GM18951 (cell line): ENCODE data around the gene OR6B1.
"Not testable (repeated sequence)": the region's sequence is repeated elsewhere in the genome, so short reads cannot be mapped to it uniquely, and the experiment has no call there.

Experiments used
- POLR2A ChIP-seq: IDR thresholded peaks from 4 replicates; pipeline ENCODE4 v1.6.1; 2011; ENCODE audit warnings: mild to moderate bottlenecking; ENCODE audit not compliant: insufficient read length, insufficient read depth; ENCODE audit errors: extremely low read depth
- in situ Hi-C: fragments of 300-500 bp; cut with MboI; formaldehyde crosslinking; loops from one replicate; pipeline ENCODE4 v1.12.0; 2022; ENCODE audit warnings: low sequenced_read_pairs, mixed read lengths, inconsistent platforms; ENCODE audit not compliant: unreplicated experiment

Gene OR6B1

GRCh38 chr7:143980746-143981510, 19.2 kb upstream of the OR6B1 start:
- in situ Hi-C loops, result no loop called here
- TF ChIP-seq POLR2A, result no peak

DNA sequence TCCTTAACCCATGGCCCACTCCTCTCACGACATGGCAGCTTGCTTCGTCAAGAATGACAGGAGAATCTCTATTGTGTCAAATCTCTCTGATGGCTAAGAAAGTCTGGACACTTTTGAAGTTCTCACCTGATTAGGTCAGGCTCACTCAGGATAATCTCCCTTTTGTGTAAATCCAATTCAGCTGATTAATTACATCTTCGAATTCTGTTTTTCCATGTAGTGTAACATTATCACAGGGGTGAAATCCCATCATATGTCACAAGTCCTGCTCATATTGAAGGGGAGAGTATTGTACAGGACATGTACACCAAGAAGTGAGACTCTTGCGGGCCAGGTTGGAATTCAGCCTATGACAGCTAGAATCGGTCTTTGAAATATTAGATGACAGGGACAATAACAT, 16.2 kb upstream of the OR6B1 start:
- no peak for TF ChIP-seq POLR2A
- in situ Hi-C loops, result no loop called here

DNA sequence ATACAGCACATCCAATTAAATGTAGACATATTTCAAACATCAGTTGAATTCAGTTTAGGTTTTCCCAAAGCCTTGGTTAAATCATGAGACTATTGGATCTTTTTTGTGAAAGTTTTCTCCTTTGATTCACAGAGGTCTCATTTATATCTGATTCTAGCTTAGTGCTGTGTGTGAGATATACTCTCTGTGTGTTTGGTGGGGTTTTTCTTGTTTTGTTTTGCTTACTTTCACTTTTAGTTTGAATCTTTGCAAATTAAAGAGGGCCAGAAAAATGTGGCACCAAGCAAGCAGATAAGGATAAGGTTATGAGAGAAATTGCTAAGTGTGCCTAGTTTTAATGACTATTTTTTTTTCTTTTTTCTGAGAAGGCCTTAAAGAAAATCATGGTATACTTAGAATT, 12.6 kb upstream of the OR6B1 start:
- in situ Hi-C loops, result no loop called here
- no peak for TF ChIP-seq POLR2A

DNA sequence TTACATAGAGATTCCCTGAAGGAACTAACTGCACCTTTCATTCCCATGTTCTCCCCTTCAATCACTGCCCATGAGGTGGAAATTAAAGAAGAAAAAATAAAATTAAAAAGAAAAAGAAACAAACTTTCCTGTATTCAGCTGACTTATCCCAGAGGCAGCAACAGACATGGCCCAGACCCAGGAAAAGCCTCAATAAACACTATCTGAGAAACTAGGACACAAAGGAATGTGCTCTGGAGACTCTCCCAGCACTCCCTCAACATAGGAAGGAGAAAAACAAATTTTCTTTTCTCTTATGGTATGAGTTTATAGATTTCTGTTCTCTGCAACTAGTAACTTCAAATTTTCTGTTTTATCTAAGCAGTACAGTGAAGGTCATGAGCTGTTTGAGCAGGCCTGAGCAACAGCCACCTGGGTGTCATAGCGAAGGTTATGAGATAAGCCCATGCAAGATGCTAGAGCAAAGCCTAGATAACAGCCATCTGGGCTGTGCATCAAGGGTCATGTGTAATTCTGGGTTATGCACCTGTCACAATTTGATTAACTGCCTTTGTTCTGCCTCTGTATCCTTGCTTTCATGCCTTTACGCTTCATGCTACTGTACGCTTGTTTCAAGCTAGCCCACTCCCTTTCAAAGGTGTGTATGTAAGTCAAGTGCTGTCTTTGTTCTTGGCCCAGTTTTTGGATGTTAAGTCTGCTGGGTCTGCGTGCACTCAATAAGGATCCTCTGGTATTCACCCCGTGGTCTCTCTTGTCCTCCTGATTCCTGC, 11.0 kb upstream of the OR6B1 start:
- TF ChIP-seq POLR2A, result no peak
- in situ Hi-C loops, result no loop called here

- in situ Hi-C loops, result no loop called here
These were observed 7.5 kb upstream of the OR6B1 start for GRCh38 chr7:143992670-143993069.

GRCh38 chr7:143993924-143994323, 6.2 kb upstream of the OR6B1 start:
- TF ChIP-seq POLR2A, result no peak
- in situ Hi-C loops, result no loop called here

More at GRCh38 chr7:143992670-143993069, 7.5 kb upstream of the OR6B1 start:
- no peak for TF ChIP-seq POLR2A

- no peak for TF ChIP-seq POLR2A
- in situ Hi-C loops, result no loop called here
These were observed 1.4 kb downstream of the OR6B1 start for GRCh38 chr7:144001543-144001942.

GRCh38 chr7:144004703-144005102, 4.6 kb downstream of the OR6B1 start:
- TF ChIP-seq POLR2A, result no peak
- in situ Hi-C loops, result no loop called here

- no peak for TF ChIP-seq POLR2A
- in situ Hi-C loops, result no loop called here
These were observed 6.0 kb downstream of the OR6B1 start for GRCh38 chr7:144006029-144006691.

- in situ Hi-C loops, result no loop called here
These were observed 6.5 kb downstream of the OR6B1 start for GRCh38 chr7:144006692-144007042.

DNA sequence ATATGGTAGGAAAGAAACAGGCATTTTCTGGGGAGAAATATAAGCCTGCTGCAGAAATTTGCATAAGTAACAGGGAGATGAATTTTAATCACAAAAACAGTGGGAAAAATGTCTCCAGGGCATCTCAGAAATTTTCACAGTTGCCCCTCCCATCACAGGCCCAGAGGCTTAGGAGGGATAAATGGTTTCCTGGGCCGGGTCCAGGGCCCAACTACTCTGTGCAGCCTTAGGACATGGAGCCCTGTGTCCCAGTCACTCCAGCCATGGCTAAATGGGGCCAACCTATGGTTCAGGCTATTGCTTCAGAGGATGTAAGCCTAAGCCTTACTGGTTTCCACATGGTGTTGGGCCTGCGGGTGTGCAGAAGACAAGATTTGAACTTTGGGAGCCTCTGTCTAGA, 9.2 kb downstream of the OR6B1 start:
- in situ Hi-C loops, result no loop called here
- TF ChIP-seq POLR2A, result no peak

More at GRCh38 chr7:144006692-144007042, 6.5 kb downstream of the OR6B1 start:
- no peak for TF ChIP-seq POLR2A

DNA sequence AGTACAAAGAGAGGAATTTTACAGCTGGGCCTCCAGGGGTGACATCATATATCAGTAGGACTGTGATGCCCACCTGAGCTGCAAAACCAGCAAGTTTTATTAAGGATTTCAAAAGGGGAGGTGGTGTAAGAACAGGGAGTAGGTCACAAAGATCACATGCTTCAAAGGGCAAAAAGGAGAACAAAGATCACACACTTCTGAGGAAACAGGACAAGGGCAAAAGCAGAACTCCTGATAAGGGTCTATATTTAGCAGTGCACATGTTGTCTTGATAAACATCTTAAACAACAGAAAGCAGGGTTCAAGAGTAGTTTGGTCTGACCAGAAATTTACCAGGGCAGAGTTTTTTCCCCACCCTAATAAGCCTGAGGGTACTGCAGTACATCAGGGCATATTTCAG, 9.9 kb downstream of the OR6B1 start:
- in situ Hi-C loops, result not testable (repeated sequence)

DNA sequence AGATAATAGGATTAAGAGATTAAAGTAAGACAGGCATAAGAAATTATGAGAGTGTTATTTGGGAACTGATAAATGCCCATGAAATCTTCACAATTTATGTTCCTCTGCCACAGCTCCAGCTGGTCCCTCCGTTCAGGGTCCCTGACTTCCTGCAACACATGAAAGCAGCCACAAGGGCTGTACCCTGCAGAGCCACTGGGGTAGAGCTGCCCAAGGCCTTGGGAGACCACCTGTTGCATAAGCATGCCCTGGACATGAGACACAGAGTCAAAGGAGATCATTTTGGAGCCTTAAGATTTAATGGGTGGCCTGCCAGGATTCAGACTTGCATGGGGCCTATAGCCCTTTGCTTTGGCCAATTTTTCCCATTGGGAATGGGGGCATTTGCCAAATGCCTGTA, 10.7 kb downstream of the OR6B1 start:
- in situ Hi-C loops, result not testable (repeated sequence)
